ENCODE results near the gene TES.

DNA sequence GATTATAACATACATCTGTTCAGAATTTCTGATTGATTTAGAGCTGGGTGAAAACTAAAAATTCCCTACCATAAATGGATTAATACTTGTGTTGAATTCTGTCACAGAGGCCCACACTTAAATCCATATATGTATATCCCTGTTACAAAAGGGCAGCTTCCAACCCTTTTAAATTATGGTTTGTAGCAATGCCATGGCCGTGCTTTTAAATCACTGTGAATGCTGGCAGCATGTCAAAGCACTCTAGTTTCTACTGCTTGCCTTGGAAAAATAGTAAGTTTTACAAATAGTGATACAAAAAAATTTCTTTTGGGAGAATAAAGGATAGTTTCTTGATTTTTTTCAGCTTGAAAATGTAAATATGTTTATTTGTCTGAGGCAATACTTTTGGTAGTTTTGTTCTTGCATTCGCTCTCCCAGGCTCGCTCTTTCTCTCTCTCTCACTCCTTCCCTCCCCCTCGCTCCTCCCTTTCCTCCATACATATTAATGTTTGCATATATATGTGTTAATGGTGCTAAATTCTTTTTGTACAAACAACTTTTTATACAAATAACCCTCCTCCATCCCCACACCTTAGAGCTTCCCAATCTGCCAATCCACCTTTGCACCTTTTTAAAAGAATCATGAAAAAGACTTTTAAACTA lies 29.8 kb downstream of the TES start:
- no peak for TF ChIP-seq CTCF (IDR thresholded peaks at IDR 0.05; ENCODE audit: low read depth, low read length)
- TF ChIP-seq POLR2A (IDR thresholded peaks at IDR 0.05; ENCODE audit: extremely low read depth, insufficient read length) = no peak
- TF ChIP-seq, protein P1, sequence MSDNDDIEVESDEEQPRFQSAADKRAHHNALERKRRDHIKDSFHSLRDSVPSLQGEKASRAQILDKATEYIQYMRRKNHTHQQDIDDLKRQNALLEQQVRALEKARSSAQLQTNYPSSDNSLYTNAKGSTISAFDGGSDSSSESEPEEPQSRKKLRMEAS (IDR thresholded peaks at IDR 0.05; ENCODE audit: low read depth, low read length) = no peak
